HG03342 (cell line): ENCODE measurements around the gene AHI1.
"Not testable (repeated sequence)": the region's sequence is repeated elsewhere in the genome, so short reads cannot be mapped to it uniquely, and the experiment has no call there.

Experiments used
- ATAC-seq: cut with Tn5 transposase; IDR thresholded peaks from one replicate; pipeline ENCODE4 v1.9.1; 2021; ENCODE audit warnings: mild to moderate bottlenecking, moderate library complexity; ENCODE audit not compliant: unreplicated experiment

Gene AHI1

DNA sequence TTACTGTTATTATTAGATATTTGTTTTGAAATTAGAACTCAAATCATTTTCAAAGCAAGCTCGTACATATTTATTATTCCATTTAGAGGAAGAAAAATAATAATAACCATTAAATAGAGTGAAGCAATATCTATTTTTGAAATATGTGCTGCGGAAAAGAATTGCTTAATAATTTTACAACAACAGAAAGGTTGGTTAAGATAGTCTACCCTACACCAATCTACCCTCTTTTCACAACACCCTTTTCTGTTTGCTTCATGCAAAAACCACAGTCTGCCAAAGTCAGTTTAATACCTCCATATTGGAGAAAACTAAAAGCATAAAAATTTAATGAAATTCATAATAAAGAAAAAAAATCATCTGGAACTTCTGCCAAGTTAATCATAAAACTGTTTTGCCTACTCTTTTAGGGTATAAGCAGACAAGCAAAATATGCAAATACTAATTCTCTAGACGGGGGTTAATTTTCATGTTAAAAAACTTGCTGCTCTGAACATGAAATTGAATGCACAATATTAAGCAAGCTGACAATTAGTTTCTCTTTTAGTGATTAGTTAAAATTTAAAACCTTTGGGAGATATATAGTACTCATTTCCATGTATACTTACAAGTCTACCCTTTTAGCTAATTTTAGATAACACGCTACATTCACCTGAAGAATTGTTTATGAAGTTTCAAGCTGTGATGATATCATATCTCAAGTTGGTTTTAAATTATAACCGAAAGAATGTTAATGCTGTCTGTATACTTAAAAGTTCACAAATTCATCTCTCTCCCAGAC lies 100.2 kb downstream of the AHI1 start:
- no peak for ATAC-seq

DNA sequence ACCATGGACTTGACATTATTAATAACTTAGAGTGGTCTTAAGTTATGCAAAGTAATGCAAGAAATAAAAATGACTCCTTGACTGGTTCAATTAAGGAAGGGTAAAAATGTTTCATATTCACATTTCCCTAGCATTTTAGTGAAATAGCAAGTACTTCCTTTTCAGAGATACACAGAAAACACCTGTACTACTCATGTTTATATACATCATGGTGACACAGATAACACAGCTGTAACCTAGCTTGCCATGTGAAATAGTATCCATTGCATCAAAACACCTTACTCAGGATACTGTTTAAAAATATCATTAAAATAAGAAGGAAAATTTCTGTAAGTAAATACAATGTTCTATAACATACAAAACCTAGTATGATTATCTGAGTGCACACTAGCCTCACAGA lies 102.4 kb downstream of the AHI1 start:
- no peak for ATAC-seq

DNA sequence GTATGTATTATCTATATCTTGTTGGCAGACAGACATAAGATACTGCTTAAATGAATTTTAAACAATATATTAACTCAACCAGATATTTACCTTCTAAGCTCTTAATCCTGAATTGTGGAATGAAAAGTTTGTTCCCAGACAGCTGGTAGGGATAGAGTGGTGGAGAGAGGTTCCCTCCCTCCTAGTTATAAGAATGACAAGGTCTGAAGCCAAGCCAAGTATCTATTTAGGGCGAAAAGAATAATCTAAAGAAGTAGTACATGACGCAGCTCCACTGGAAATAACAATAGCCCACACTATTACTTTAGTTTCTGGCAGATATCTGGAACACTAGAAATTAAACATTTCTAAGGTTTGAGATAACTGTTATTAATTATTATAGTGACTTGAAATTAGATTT lies 104.3 kb downstream of the AHI1 start:
- ATAC-seq: no peak

DNA sequence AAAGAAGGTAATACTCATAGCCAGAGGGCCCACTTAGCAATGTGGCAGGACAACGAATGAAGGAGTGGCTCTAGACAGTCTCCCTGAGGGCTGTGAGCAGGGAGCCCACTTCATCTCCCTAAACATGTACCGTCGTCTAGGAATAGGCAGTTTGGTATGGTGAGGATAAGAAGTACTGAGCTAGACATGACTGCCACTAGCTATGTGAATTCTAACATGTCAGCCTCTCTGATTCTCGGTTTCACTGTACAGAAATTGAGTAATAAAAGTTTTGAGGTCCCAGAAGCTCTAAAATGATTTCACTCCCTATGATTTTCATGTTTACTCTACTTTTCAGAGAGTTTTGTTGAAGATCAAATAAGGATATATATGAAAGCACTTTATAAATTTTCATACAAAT lies 107.1 kb downstream of the AHI1 start:
- ATAC-seq: no peak

DNA sequence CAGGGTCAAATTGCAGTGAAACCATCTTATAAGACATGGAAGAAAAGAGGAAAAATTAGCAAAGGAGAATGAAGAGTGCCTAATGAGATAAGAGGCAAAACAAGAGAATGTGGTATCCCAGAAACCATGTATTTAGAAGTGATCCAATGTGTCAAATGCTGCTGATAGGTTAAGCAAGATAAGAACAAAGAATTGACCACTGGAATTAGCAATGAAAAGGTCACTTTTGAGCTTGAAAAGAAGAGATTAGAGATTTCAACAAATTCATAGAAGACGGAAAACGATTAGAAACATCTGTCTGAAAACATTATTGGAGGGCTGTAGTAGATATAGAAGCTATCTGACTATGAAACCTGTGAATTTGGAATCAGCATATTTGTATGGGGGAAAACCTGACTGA lies 112.2 kb downstream of the AHI1 start:
- no peak for ATAC-seq

DNA sequence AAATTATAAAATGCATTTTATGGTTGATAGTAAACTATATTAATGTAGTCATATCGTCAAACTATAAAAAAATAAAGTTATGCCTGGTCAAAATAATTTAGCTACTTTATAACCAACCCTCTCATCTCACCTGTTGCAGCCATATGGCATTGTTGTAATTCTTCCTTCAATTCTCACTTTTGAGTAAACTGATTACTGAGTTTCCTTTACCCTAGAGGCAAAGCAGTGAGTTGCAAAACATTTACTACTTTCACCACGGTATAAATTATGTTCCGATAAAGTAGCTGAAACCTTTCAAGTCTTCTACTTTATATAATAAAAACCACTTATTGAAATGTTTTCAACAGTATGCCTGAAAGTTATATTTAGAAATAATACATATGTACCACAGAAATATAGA lies 113.8 kb downstream of the AHI1 start:
- ATAC-seq: no peak

DNA sequence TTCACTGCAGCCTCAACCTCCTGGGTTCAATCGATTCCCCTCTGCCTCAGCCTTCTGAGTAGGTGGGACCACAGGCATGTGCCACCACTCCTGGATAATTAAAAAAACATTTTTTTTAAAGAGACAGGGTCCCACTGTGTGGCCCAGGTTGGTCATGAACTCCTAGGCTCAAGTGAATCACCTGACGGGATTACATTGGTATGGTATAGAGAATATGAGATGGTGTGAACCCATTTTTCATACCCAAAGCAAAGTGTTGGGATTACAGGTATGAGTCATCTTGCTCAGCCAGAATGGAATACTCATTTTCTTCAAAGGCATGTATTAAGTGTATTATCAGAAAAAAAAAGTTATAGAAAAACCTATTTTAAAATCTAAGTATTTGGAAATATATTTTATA lies 114.2 kb downstream of the AHI1 start:
- no peak for ATAC-seq

DNA sequence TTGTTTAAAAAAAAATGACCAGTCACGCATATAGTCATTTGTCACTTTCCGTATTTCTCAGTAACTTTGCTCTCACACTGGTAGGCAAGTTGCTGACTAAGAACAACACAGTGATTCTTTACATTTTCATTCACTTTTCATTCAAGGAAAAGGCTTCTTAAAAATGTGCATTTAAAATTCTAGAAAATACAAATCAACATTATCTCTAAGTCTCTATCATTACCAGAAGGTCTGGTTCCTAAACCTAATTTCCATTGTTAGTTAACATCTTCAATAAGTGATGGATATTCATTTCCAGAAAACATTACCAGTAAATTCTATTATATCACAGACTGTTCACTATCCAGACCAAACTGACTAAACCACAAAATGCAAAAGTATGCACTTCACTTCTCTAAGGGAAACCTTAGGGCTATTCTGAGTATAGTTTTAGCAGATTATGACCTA lies 115.3 kb downstream of the AHI1 start:
- peak; percentile 90 for ATAC-seq

DNA sequence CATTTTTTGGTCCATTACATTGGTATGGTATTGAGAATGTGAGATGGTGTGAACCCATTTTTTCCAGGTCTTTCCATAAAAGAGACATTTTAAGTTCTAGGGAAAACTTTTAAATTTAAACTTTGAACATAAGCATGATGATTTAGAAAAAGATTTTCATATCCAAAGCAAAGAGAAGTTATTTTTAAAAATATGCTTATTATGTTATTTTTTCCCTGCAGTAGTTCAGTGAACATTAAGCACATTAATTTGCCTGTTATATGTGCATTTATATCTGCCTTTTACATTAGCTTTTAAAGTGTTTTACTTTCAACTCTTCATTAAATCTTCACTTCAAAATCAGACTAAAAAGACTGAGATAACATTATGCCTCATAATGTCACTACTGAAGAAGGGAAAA lies 116.7 kb downstream of the AHI1 start:
- ATAC-seq: no peak

DNA sequence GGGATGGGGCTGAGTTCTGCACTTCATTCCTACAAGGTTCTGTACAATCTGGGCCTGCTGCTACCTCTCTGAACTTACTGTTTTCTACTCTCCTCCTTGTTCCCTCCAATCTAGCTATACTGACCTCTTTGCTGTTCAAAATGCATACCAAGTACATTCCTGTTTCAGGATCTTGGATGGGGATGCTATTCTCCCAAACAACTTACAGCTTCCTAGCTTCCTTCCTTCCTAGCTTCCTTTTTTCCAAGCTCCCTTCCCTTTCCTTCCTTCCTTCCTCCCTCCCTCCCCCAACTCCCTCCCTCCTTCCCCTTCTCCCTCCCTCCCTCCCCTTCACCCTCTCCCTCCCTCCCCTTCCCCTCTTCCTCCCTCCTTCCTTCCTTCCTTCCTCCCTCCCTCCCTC lies 117.9 kb downstream of the AHI1 start:
- no peak for ATAC-seq

DNA sequence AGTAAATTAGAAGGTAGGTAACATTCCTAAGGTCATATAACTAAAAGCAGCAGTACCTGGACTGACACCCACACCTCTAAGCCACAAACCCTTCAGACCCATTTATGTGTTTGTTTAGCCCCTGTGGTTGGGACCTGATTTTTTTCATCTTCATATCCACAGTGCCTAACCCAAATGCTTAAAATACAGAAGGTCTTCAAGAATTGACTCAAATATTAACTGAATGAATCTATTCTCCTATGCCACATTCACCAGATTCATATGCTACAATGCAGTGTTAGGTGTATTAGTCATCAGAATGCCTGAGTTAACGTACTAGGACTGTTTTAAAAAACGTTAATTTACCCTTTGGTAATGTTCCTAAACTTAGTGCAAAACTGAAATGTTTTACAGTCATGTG lies 124.8 kb downstream of the AHI1 start:
- no peak for ATAC-seq

DNA sequence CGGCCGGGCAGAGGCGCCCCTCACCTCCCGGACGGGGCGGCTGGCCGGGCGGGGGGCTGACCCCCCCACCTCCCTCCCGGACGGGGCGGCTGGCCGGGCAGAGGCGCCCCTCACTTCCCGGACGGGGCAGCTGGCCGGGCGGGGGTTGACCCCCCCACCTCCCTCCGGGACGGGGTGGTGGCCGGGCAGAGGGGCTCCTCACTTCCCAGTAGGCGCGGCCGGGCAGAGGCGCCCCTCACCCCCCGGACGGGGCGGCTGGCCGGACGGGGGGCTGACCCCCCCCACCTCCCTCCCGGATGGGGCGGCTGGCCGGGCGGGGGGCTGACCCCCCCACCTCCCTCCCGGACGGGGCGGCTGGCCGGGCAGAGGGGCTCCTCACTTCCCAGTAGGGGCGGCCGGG lies 133.9 kb downstream of the AHI1 start:
- ATAC-seq: not testable (repeated sequence)

DNA sequence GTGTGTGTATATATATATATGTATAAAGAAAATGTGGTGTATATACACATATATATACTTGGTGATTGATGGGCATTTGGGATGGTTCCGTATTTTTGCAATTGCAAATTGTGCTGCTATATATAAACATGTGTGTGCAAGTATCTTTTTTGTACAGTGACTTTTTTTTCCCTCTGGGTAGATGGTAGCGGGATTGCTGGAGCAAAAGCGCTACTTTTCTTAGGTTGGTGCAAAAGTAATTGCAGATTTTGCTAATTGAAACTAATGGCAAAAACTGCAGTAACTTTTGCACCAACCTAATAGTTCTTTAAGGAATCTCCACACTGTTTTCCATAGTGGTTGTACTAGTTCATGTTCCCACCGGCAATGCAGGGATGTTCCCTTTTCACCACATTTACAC lies 135.4 kb downstream of the AHI1 start:
- ATAC-seq: no peak

DNA sequence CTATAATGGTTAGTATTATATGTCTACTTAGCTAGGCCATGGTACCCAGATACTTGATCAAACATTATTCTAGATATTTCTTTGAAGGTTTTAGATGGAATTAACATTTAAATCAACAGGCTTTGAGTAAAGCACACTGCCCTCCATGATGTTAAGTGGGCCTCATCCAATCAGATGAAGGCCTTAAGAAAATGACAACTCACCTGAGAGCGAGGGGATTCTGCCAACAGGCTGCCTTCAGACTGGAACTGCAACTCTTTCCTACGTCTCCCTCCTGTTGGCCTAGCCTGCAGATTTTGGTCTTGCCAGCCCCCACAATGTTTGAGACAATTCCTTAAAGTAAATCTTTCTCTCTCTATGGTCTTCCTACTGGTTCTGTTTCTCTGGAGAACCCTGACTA lies 137.3 kb downstream of the AHI1 start:
- ATAC-seq: no peak

DNA sequence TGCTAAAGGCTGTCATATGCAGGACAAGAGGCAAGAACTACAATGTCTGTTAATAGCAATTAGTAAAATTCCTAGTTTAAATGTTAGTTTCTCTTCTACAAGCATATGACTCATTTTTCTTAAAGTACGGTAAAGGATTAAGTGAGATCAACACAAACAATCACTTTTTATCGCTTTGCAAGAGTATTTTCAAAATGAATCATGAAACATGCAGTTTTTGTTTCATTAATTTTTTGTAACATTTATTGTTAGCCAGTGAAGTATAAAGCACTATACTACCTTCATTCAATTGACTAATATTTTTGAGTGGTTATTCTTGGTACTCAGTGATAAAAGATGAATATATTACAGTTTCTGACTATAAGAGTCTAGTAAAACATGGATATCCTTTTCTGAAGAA lies 138.6 kb downstream of the AHI1 start:
- no peak for ATAC-seq

DNA sequence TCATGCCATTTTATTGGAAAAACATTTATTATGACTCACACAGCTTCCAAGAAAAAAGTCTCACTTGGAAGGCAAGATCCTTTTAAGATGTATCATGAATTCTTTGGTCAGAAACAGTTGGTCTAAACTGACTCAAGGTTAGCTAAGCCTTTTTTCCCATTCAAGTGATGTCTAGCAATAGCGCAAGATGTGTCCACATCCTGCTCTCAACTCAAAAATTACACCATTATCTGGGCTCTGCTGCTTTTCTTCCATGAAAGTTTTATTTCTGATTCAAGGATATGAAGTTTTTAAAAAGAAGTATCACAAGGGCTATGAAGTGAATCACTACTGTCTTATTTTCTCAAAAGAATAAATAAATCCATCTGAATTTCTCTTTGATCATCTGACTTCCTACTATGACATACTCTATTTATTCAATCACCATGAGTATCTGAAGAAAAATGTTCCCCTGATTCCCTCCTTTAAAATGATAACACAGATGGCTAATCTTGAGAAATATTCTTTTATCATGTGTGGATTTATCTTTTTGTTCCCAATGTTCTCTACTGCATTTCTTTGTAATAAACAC lies 139.2 kb downstream of the AHI1 start:
- no peak for ATAC-seq

DNA sequence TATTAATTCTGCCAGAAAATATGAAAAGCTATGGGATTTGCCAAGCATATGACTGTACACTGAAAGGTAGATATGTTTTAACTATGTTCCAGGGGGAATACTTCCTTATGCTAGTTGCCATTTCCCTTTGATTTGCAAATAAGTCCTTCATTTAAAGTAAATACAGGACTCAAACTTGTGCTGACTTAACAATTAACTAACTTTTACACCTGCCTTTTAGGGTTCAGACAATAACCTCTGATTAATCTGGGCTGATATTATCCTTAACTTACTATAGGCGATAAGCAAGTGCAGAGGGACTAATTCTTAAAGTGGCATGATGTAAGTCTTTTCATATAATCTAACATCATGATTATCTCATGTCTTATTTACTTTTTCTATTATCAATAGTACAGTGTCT lies 143.1 kb downstream of the AHI1 start:
- no peak for ATAC-seq

DNA sequence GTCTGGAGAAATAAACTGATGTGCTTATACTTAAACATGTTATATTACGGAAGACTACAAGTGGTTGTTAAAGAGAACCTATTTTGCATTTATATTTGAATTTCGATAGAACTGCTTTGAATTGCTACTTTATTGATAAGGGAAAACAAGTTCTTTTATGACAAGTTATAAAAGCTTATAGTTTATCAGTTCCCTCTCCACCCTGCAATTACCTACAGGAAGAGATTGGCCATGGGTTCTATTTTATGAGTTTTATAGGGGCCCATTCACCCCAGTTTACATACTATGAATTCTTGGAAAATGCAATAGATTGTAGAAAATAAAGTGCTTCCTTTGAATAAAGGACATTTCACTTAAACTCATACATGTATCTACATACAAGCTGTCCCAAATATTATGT lies 144.4 kb downstream of the AHI1 start:
- no peak for ATAC-seq

DNA sequence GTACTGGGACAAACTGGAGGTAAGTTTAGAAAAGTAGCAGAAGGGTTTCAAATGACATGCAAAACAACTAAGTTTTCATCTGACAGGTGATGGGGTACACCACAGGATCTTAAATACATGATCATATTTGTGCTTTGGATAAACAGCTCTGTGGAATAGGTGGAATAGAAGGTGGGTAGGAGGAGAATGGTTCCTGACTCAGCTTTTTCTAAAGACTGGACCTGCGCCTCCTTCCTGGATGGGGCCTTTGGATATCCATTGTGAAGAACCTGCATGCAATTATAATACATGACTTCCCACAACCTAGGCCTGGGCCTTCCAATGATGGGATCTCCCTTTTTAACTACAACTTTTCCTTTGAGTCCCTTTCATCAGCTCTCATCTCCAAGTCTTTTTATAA lies 145.9 kb downstream of the AHI1 start:
- no peak for ATAC-seq

DNA sequence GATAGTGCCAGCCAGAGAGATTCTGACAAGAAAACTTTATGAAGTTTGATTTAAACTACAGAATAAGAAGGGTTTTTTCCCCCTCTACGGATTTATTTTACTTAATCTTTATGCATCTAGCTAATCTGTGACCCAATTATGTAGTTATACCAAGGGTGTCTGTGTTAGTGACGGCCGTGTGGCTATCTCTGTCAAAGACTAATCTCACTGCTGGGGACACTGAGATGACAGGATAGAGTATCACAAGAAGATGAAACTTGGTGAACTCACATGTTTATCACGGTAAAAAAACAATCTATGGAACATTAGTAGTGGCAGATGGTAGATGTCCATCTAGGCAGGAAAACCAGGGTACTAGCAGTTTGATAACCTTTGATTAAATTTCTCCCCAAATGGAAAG lies 149.7 kb downstream of the AHI1 start:
- no peak for ATAC-seq

DNA sequence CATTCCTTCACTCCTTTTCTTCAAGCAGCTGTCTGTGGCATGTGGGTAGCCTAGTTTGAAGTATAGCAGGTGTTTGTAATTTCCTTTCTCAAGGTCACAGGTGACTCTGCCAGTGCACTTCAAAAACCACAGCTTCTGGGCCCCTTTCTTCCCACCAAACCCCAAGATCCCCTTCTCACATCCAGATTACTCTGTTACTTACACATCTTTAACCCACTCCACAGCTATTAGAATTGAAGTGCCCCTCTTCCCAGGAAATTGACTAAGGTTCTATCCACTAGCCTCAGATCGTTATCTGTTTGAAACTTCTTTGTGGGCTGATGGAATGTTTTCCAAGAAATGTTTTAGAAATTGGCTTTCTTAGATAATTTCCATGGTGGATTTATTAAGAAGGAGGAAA lies 150.8 kb downstream of the AHI1 start:
- ATAC-seq: no peak

DNA sequence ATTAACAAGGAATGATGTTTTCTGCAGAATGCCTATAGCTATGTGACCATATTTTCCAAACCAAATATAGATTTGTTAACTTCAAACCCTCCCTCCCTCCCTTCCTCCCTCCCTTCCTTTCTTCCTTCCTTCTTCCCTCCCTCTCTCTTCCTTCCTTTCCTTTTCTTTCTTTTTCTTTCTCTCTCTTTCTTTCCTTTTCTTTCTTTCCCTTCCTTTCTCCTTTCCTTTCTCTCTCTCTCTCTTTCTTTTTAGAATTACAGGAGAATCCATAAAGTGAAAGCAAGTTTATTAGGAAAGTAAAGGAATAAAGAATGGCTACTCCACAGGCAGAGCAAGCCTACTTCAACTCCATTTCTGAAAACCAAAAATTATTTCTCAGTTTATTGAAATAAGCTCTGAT lies 153.0 kb downstream of the AHI1 start:
- no peak for ATAC-seq

DNA sequence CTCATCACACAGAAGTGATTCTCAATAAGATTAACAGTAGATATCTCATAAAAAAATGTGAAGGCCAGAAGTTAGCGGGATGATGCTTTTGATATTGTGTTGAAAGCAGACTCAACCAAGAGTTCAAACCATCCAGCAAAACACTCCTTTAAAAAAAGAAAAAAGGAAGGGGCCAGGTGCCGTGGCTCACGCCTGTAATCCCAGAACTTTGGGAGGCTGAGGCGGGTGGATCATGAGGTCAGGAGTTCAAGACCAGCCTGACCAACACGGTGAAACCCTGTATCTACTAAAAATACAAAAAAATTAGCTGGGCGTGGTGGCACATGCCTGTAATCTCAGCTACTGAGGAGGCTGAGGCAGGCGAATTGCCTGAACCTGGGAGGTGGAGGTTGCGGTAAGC lies 157.6 kb downstream of the AHI1 start:
- ATAC-seq: not testable (repeated sequence)
